ENCODE results near the gene NEK10.

The NEK10 gene

GRCh38 chr3:27085829-27086730 lies 283.1 kb downstream of the NEK10 start:
- no peak for DNase-seq (ENCODE audit: low read depth)
- H3K4me3 ChIP-seq (ENCODE audit: low read depth, low read length): no peak overlapping the region

GRCh38 chr3:27081992-27082607 lies 287.1 kb downstream of the NEK10 start:
- no peak for DNase-seq (ENCODE audit: low read depth)
- no peak overlapping the region for H3K4me3 ChIP-seq (ENCODE audit: low read depth, low read length)

- H3K4me3 ChIP-seq (ENCODE audit: low read depth, low read length): no peak overlapping the region
- no peak for DNase-seq (ENCODE audit: low read depth)
Observed at GRCh38 chr3:27081566-27081965, 287.6 kb downstream of the NEK10 start.

GRCh38 chr3:27080258-27080525 lies 289.0 kb downstream of the NEK10 start:
- no peak overlapping the region for H3K4me3 ChIP-seq (ENCODE audit: low read depth, low read length)
- DNase-seq (ENCODE audit: low read depth): no peak

- DNase-seq (ENCODE audit: low read depth): no peak
- H3K4me3 ChIP-seq (ENCODE audit: low read depth, low read length): no peak overlapping the region
Observed at GRCh38 chr3:27079427-27080257, 289.5 kb downstream of the NEK10 start.

GRCh38 chr3:27078246-27078913 lies 290.8 kb downstream of the NEK10 start:
- H3K4me3 ChIP-seq (ENCODE audit: low read depth, low read length): no peak overlapping the region
- DNase-seq (ENCODE audit: low read depth): no peak

- DNase-seq (ENCODE audit: low read depth): no peak
- no peak overlapping the region for H3K4me3 ChIP-seq (ENCODE audit: low read depth, low read length)
Observed at GRCh38 chr3:27076815-27077630, 292.2 kb downstream of the NEK10 start.

- no peak for DNase-seq (ENCODE audit: low read depth)
- H3K4me3 ChIP-seq (ENCODE audit: low read depth, low read length): no peak overlapping the region
Observed at GRCh38 chr3:27074914-27075313, 294.3 kb downstream of the NEK10 start.

- DNase-seq (ENCODE audit: low read depth): no peak
- H3K4me3 ChIP-seq (ENCODE audit: low read depth, low read length): no peak overlapping the region
Observed at GRCh38 chr3:27073912-27074311, 295.3 kb downstream of the NEK10 start.

- H3K4me3 ChIP-seq (ENCODE audit: low read depth, low read length): no peak overlapping the region
Observed at GRCh38 chr3:27072810-27073651, 296.2 kb downstream of the NEK10 start.

GRCh38 chr3:27060336-27060735 lies 308.8 kb downstream of the NEK10 start:
- DNase-seq (ENCODE audit: low read depth): no peak
- H3K4me3 ChIP-seq (ENCODE audit: low read depth, low read length): no peak overlapping the region

More at GRCh38 chr3:27072810-27073651, 296.2 kb downstream of the NEK10 start:
- DNase-seq (ENCODE audit: low read depth): no peak
